Measurements from ENCODE around the gene LRP8.

The LRP8 gene

GRCh38 chr1:53356637-53357036 is 28.8 kb upstream of the LRP8 start:
- TF ChIP-seq CTCF (conservative IDR thresholded peaks at IDR 0.05): no peak
- TF ChIP-seq ZFX (IDR thresholded peaks at IDR 0.05): no peak
- H3K27ac ChIP-seq: no peak overlapping the region

DNA sequence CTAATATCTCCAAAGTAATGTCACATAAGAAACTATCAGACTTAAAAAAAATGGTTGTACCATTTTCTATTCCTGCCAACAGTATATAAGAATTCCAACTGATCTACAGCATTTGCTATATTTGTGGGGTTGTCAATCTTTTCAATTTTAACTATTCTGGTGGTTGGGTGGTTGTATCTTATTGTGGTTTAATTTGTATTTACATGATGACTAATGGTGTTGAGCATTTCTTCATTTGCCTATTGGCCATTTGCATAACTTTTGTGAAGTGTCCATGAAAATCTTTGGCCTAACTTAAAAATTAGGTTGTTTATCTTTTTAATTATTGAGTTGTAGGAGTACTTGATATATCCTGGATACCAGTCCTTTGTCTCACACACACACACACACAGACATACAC is 26.2 kb upstream of the LRP8 start:
- no peak for TF ChIP-seq CTCF (conservative IDR thresholded peaks at IDR 0.05)
- no peak for TF ChIP-seq ZFX (IDR thresholded peaks at IDR 0.05)
- H3K27ac ChIP-seq: no peak overlapping the region

GRCh38 chr1:53352561-53352960 is 24.7 kb upstream of the LRP8 start:
- no peak overlapping the region for H3K27ac ChIP-seq
- no peak for TF ChIP-seq CTCF (conservative IDR thresholded peaks at IDR 0.05)
- TF ChIP-seq ZFX (IDR thresholded peaks at IDR 0.05): no peak

DNA sequence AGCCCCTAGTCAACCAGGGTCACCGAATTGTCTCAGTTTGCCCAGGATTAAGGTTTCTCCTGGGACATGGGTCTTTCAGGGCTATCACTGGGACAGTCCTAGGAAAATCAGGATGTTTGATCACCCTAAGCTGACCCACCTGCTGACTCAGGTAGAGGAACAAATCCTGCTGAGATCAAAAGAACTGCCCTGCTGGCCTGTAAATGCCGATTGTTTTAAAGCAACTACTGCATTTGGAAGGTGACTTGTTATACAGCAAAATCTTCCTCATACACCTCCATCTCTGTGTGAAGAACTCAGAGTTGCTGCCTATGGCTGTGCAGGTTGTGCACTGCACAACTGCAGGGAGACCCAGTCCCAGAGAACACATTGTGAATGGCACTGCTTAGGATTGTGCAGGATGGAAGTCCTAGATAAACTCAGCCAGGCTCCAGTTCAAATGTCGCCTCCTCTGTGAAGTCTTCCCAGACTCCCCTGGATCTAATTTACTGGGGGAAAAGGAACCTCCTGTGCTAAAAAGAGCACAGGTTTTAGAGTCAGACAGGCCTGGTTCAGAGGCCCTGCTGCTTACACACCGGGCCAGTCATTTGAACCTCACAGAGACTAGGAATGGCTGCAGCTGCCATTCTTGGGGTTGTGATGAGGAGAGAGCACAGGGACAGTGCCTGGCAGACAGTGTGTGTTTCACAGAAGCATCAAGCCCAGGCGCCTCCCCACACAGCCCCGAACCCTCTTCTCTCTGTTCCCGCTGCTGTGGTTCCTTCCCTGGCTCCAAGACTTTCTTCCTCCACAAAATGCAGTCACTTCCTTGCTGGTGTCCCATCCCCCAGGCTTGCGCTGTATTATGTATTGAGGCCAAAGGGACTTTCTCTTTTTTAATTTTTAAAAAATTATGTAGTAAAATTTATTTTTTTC is 23.2 kb upstream of the LRP8 start:
- no peak overlapping the region for H3K27ac ChIP-seq
- TF ChIP-seq CTCF (conservative IDR thresholded peaks at IDR 0.05) (no peak), ZFX (IDR thresholded peaks at IDR 0.05) (no peak)

GRCh38 chr1:53349968-53350852 is 22.3 kb upstream of the LRP8 start:
- H3K27ac ChIP-seq: no peak overlapping the region
- TF ChIP-seq ZFX (IDR thresholded peaks at IDR 0.05) (no peak), CTCF (conservative IDR thresholded peaks at IDR 0.05) (no peak)

DNA sequence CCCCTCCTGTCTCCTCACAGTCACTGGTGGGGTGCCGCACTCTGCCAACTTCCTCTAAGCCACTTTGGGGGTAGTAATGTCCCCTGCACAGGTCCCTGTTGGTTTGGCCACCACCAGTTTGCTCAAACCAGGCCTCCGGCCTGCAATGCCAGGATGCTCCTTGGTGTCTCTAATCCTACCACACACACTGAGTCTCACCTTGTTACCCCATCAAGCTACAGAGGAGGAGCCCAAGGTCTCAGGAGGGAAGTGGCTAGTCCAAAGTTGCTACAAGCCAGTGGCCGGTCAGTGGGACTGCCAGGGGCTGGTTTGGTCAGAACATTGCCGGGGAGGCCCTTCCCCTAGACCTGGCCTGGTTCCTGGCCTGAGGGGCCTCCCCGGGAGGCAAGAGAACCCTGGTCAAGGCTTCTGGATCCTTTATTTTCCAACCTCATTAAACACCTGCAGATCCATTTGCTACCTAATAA is 21.5 kb upstream of the LRP8 start:
- no peak for TF ChIP-seq ZFX (IDR thresholded peaks at IDR 0.05)
- no peak for TF ChIP-seq CTCF (conservative IDR thresholded peaks at IDR 0.05)
- no peak overlapping the region for H3K27ac ChIP-seq
